Measurements from ENCODE around the gene ELAVL1. TPM values are rescaled to one million over a fixed set of nuclear protein-coding genes. Genes with fewer than 3 reads are reported as not detected.

Gene ELAVL1
- total and polyA plus RNA-seq, 2 experiments from 2014 or later = 57.7 to 89.9 TPM

GRCh38 chr19:7909471-7910067 lies 95.9 kb downstream of the ELAVL1 start:
- H4K20me1 ChIP-seq (ENCODE audit: insufficient read depth, poor library complexity, severe bottlenecking) = peaks cover 46% of the 10 kb centered on the region
- over 99% methylated on average over 10 of the region's 21 CpGs for WGBS (ENCODE audit: low lambda C conversion rate, missing lambda C conversion rate)
- peaks cover 10% of the 10 kb centered on the region for H3K4me1 ChIP-seq (ENCODE audit: insufficient read depth)
- no peak overlapping the region for H3K4me2 ChIP-seq
- H3K27ac ChIP-seq = no peak overlapping the region
- no peaks in the 10 kb centered on the region for H3K36me3 ChIP-seq (replicated peaks; ENCODE audit: insufficient read depth, low read depth)
- no peaks in the 10 kb centered on the region for H3K9me3 ChIP-seq (ENCODE audit: low read depth)
- H3K4me3 ChIP-seq = no peak overlapping the region
- no peaks in the 10 kb centered on the region for H3K9me2 ChIP-seq (replicated peaks; ENCODE audit: insufficient read depth)
- no peak overlapping the region for H2AFZ ChIP-seq
- DNase-seq (ENCODE audit: low spot score) = no peak
- peaks cover 37% of the 10 kb centered on the region for H3K79me2 ChIP-seq
- TF ChIP-seq EZH2phosphoT487 (IDR thresholded peaks at IDR 0.05; ENCODE audit: low read depth, severe bottlenecking, unreplicated experiment) (no peak), EZH2 (IDR thresholded peaks at IDR 0.05; ENCODE audit: borderline replicate concordance) (no peak), CTCF (IDR thresholded peaks at IDR 0.05; ENCODE audit: poor library complexity) (no peak)
- peaks cover 3% of the 10 kb centered on the region for H3K27me3 ChIP-seq

- H3K79me2 ChIP-seq = peaks cover 43% of the 10 kb centered on the region
- peaks cover 12% of the 10 kb centered on the region for H3K4me1 ChIP-seq (ENCODE audit: insufficient read depth)
- peaks cover 51% of the 10 kb centered on the region for H4K20me1 ChIP-seq (ENCODE audit: insufficient read depth, poor library complexity, severe bottlenecking)
- H3K9me3 ChIP-seq (ENCODE audit: low read depth) = no peaks in the 10 kb centered on the region
- H3K9me2 ChIP-seq (replicated peaks; ENCODE audit: insufficient read depth) = no peaks in the 10 kb centered on the region
- H3K36me3 ChIP-seq (replicated peaks; ENCODE audit: insufficient read depth, low read depth) = no peaks in the 10 kb centered on the region
- no peak overlapping the region for H3K4me3 ChIP-seq
- no peak for TF ChIP-seq EZH2 (IDR thresholded peaks at IDR 0.05; ENCODE audit: borderline replicate concordance)
- no peak for TF ChIP-seq CTCF (IDR thresholded peaks at IDR 0.05; ENCODE audit: poor library complexity)
- TF ChIP-seq EZH2phosphoT487 (IDR thresholded peaks at IDR 0.05; ENCODE audit: low read depth, severe bottlenecking, unreplicated experiment) = no peak
- no peak overlapping the region for H3K27ac ChIP-seq
- no peaks in the 10 kb centered on the region for H3K27me3 ChIP-seq
- no peak for DNase-seq (ENCODE audit: low spot score)
- no peak overlapping the region for H2AFZ ChIP-seq
- no peak overlapping the region for H3K4me2 ChIP-seq
- WGBS (ENCODE audit: low lambda C conversion rate, missing lambda C conversion rate) = 89% methylated on average over 9 of the region's 19 CpGs
These were observed 96.5 kb downstream of the ELAVL1 start for GRCh38 chr19:7908742-7909461.

Other genes with a start within 250 kb of the ELAVL1 start
- 0.07 and 0.80 TPM in 2 replicates for gene CLEC4M, start 242.4 kb downstream of the ELAVL1 start, total RNA-seq
- gene CLEC4M, start 242.4 kb downstream of the ELAVL1 start, polyA plus RNA-seq = not detected in 2 replicates
- 10.7 and 12.4 TPM in 2 replicates for gene EVI5L, start 175.4 kb downstream of the ELAVL1 start, total RNA-seq
- 11.5 and 13.1 TPM in 2 replicates for gene EVI5L, start 175.4 kb downstream of the ELAVL1 start, polyA plus RNA-seq
- gene PRR36, start 131.3 kb downstream of the ELAVL1 start, total RNA-seq = 0.40 and 1.00 TPM in 2 replicates
- 2.5 and 5.4 TPM in 2 replicates for gene PRR36, start 131.3 kb downstream of the ELAVL1 start, polyA plus RNA-seq
- gene LRRC8E, start 117.1 kb downstream of the ELAVL1 start, total RNA-seq = 1.8 and 4.5 TPM in 2 replicates
- 3.2 and 3.3 TPM in 2 replicates for gene LRRC8E, start 117.1 kb downstream of the ELAVL1 start, polyA plus RNA-seq
- gene MAP2K7, start 101.8 kb downstream of the ELAVL1 start, total RNA-seq = 13.6 and 13.8 TPM in 2 replicates
- 11.8 and 12.8 TPM in 2 replicates for gene MAP2K7, start 101.8 kb downstream of the ELAVL1 start, polyA plus RNA-seq
- 0.52 TPM in 1 of 2 replicates, not detected in the other for gene TGFBR3L, start 90.8 kb downstream of the ELAVL1 start, total RNA-seq
- 3.3 and 8.5 TPM in 2 replicates for gene TGFBR3L, start 90.8 kb downstream of the ELAVL1 start, polyA plus RNA-seq
- 6.5 and 11.8 TPM in 2 replicates for gene SNAPC2, start 85.3 kb downstream of the ELAVL1 start, total RNA-seq
- gene SNAPC2, start 85.3 kb downstream of the ELAVL1 start, polyA plus RNA-seq = 17.5 and 21.0 TPM in 2 replicates
- gene CTXN1, start 79.5 kb downstream of the ELAVL1 start, total RNA-seq = 4.3 and 5.2 TPM in 2 replicates
- 13.5 and 14.5 TPM in 2 replicates for gene CTXN1, start 79.5 kb downstream of the ELAVL1 start, polyA plus RNA-seq
- 52.0 and 61.7 TPM in 2 replicates for gene TIMM44, start 62.0 kb downstream of the ELAVL1 start, total RNA-seq
- gene TIMM44, start 62.0 kb downstream of the ELAVL1 start, polyA plus RNA-seq = 40.7 and 54.9 TPM in 2 replicates
- gene CCL25, start 47.1 kb upstream of the ELAVL1 start, total RNA-seq = 1.2 TPM in 1 of 2 replicates, not detected in the other
- gene CCL25, start 47.1 kb upstream of the ELAVL1 start, polyA plus RNA-seq = 2.1 TPM in 1 of 2 replicates, not detected in the other
- 9.4 and 11.5 TPM in 2 replicates for gene FBN3, start 144.0 kb upstream of the ELAVL1 start, total RNA-seq
- gene FBN3, start 144.0 kb upstream of the ELAVL1 start, polyA plus RNA-seq = 6.4 and 7.5 TPM in 2 replicates
- gene CERS4, start 203.7 kb upstream of the ELAVL1 start, total RNA-seq = 79.6 and 82.6 TPM in 2 replicates
- gene CERS4, start 203.7 kb upstream of the ELAVL1 start, polyA plus RNA-seq = 69.2 and 86.0 TPM in 2 replicates

All from hepatocyte (in vitro differentiated cells).